Keratinocyte (primary cell): Measurements from ENCODE around the gene EGFL7. TPM values are rescaled to one million over a fixed set of nuclear protein-coding genes. Genes with fewer than 3 reads are reported as not detected.

Source experiments
- DNase-seq: peaks from one replicate; pipeline ENCODE4 v3.0.0-alpha.2; 2011; ENCODE audit warnings: low read depth, missing footprints, low spot score
- FAIRE-seq: peaks from 2 replicates; lab custom pipeline; 2011; peaks lifted over from hg19 to GRCh38; lab: Jason Lieb, UNC
- H2AFZ ChIP-seq: 2 replicates; pipeline ENCODE4 v1.6.0; 2012; ENCODE audit warnings: low read length, control low read depth, inconsistent platforms; ENCODE audit not compliant: control insufficient read depth
- H3K27ac ChIP-seq: 2 replicates; pipeline ENCODE4 v1.5.1; 2011; ENCODE audit warnings: low read length; ENCODE audit not compliant: control insufficient read depth, insufficient read depth
- H3K27me3 ChIP-seq: 3 replicates; pipeline ENCODE4 v1.6.0; 2011; ENCODE audit warnings: low read length; ENCODE audit not compliant: control insufficient read depth, insufficient read depth; ENCODE audit errors: extremely low read depth
- H3K36me3 ChIP-seq, 2 experiments: 2 replicates in 1 of 2; 3 replicates in 1 of 2; pipeline ENCODE4 v1.5.1; 2011; ENCODE audit warnings: low read length in 2 of 2, mild to moderate bottlenecking in 1 of 2; ENCODE audit not compliant: control insufficient read depth in 2 of 2, insufficient read depth in 2 of 2; ENCODE audit errors: extremely low read depth in 1 of 2
- H3K4me1 ChIP-seq: 3 replicates; pipeline ENCODE4 v1.5.1; 2011; ENCODE audit warnings: low read length; ENCODE audit not compliant: control insufficient read depth, insufficient read depth; ENCODE audit errors: extremely low read depth
- H3K4me2 ChIP-seq: 3 replicates; pipeline ENCODE4 v1.6.0; 2011; ENCODE audit warnings: low read depth, low read length; ENCODE audit not compliant: control insufficient read depth, insufficient read depth; ENCODE audit errors: extremely low read depth
- H3K4me3 ChIP-seq, 3 experiments: fragments of 200-600 bp in 1 of 3; sonication (generic) in 1 of 3; 2 replicates in 2 of 3; 3 replicates in 1 of 3; pipeline ENCODE4 v1.5.1; 2011 to 2016; ENCODE audit warnings: low read length in 3 of 3, mild to moderate bottlenecking in 3 of 3, control low read depth in 2 of 3, inconsistent platforms in 1 of 3, low read depth in 1 of 3, mixed read lengths in 1 of 3, mixed run types in 1 of 3, moderate library complexity in 1 of 3; ENCODE audit not compliant: control insufficient read depth in 2 of 3, insufficient read depth in 2 of 3; ENCODE audit errors: extremely low read depth in 1 of 3
- H3K79me2 ChIP-seq: 2 replicates; pipeline ENCODE4 v1.6.0; 2012; ENCODE audit warnings: low read length; ENCODE audit not compliant: control insufficient read depth, insufficient read depth
- H3K9ac ChIP-seq: 3 replicates; pipeline ENCODE4 v1.6.0; 2011; ENCODE audit warnings: low read length; ENCODE audit not compliant: control insufficient read depth, insufficient read depth; ENCODE audit errors: extremely low read depth
- H3K9me1 ChIP-seq: 3 replicates; pipeline ENCODE4 v1.6.0; 2011; ENCODE audit warnings: low read length; ENCODE audit not compliant: control insufficient read depth, insufficient read depth; ENCODE audit errors: extremely low read depth
- H3K9me3 ChIP-seq: 2 replicates; pipeline ENCODE4 v1.5.1; 2012; ENCODE audit warnings: low read depth, low read length; ENCODE audit not compliant: control insufficient read depth
- H4K20me1 ChIP-seq: 3 replicates; pipeline ENCODE4 v1.6.0; 2011; ENCODE audit warnings: low read length; ENCODE audit not compliant: control insufficient read depth, insufficient read depth; ENCODE audit errors: extremely low read depth
- CTCF ChIP-seq, 3 experiments: IDR thresholded peaks in 1 of 3; conservative IDR thresholded peaks in 1 of 3; optimal IDR thresholded peaks in 1 of 3; 2 replicates in 2 of 3; 3 replicates in 1 of 3; pipeline versions ENCODE3 to v1.5.1; 2011; ENCODE audit warnings: low read length in 3 of 3, mild to moderate bottlenecking in 3 of 3, moderate library complexity in 2 of 3, control low read depth in 1 of 3, inconsistent platforms in 1 of 3; ENCODE audit not compliant: insufficient read depth in 2 of 3; ENCODE audit errors: extremely low read depth in 1 of 3
- EZH2 ChIP-seq: IDR thresholded peaks from one replicate; pipeline ENCODE4 v1.6.1; 2012; ENCODE audit warnings: inconsistent platforms, mild to moderate bottlenecking, low read length, moderate library complexity
- dilution Hi-C: fragments of 300-500 bp; cut with MboI; formaldehyde crosslinking; loops from one replicate; pipeline ENCODE4 v1.7.0; 2020; ENCODE audit warnings: low sequenced_read_pairs; ENCODE audit not compliant: extremely low pct_ligation_motif_present
- polyA plus RNA-seq, 5 experiments: library from polyadenylated mRNA; depleted of rRNA in 3 of 5; stranded (reverse) in 3 of 5; stranded (forward) in 1 of 5; unstranded in 1 of 5; fragments of >200 nt; gene quantifications; 1 replicate in 1 of 5; 2 replicates in 3 of 5; 3 replicates in 1 of 5; pipeline versions ENCODE4 v1.2.1 to v1.2.3, GENCODE V29; 2011 to 2012; ENCODE audit warnings: missing spikeins in 2 of 5, low read depth in 1 of 5, low replicate concordance in 1 of 5

The EGFL7 gene
- polyA plus RNA-seq, 1 donor (not counting 4 experiments of a cell fraction or from before 2014, with no cell fraction given), result 4.2 TPM

- peaks cover 0 to 3% of the 10 kb centered on the region in 2 experiments for H3K36me3 ChIP-seq
- H3K4me1 ChIP-seq, result peaks cover 17% of the 10 kb centered on the region
- no peak overlapping the region for H3K27ac ChIP-seq
- H3K9me1 ChIP-seq, result no peaks in the 10 kb centered on the region
- no peak for FAIRE-seq
- H3K79me2 ChIP-seq, result peaks cover 15% of the 10 kb centered on the region
- TF ChIP-seq EZH2, result no peak
- TF ChIP-seq CTCF (optimal IDR thresholded peaks at IDR 0.05 in 1 of 3, IDR thresholded peaks at IDR 0.05 in 1 of 3, conservative IDR thresholded peaks at IDR 0.05 in 1 of 3; ENCODE audit: extremely low read depth in 1 of 3, insufficient read depth in 2 of 3, low read length in 3 of 3), result no peak
- H2AFZ ChIP-seq, result no peak overlapping the region
- no peak overlapping the region for H3K4me3 ChIP-seq
- no peak for DNase-seq
- peaks cover 7% of the 10 kb centered on the region for H4K20me1 ChIP-seq
- no peaks in the 10 kb centered on the region for H3K27me3 ChIP-seq
- dilution Hi-C loops, result no loop called here
- H3K4me2 ChIP-seq, result no peak overlapping the region
- no peaks in the 10 kb centered on the region for H3K9me3 ChIP-seq
- no peak overlapping the region for H3K9ac ChIP-seq
These were observed 20.5 kb downstream of the EGFL7 start for GRCh38 chr9:136683173-136683745.

DNA sequence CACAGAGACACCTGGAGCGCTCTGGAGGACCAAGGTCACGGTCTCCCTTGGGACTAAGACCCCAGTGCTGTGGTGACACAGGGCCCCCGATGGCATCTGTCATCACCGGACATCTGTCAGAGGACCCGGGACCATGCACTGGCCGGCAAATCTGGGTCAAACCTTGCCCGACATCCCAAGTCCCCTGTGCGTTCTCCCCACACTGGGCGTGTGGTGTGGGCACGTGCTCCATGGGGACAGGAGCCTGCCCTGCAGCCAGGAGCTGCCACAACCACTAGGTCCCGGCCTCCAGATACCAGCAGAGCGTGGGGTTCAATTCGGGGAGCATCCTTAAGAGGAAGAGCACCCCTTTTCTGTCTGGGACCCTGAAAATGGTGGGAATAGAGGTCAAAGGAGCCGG lies 21.0 kb downstream of the EGFL7 start:
- peaks cover 17% of the 10 kb centered on the region for H3K4me1 ChIP-seq
- H3K9me1 ChIP-seq, result no peaks in the 10 kb centered on the region
- no peak overlapping the region for H3K9ac ChIP-seq
- H4K20me1 ChIP-seq, result peaks cover 7% of the 10 kb centered on the region
- H3K4me3 ChIP-seq, result no peak overlapping the region
- H3K27ac ChIP-seq, result no peak overlapping the region
- no peak for DNase-seq
- H3K27me3 ChIP-seq, result no peaks in the 10 kb centered on the region
- dilution Hi-C loops, result no loop called here
- no peaks in the 10 kb centered on the region for H3K9me3 ChIP-seq
- TF ChIP-seq CTCF (optimal IDR thresholded peaks at IDR 0.05 in 1 of 3, IDR thresholded peaks at IDR 0.05 in 1 of 3, conservative IDR thresholded peaks at IDR 0.05 in 1 of 3; ENCODE audit: extremely low read depth in 1 of 3, insufficient read depth in 2 of 3, low read length in 3 of 3), result no peak
- TF ChIP-seq EZH2, result no peak
- H3K79me2 ChIP-seq, result peaks cover 15% of the 10 kb centered on the region
- H2AFZ ChIP-seq, result no peak overlapping the region
- H3K4me2 ChIP-seq, result no peak overlapping the region
- no peak for FAIRE-seq
- H3K36me3 ChIP-seq, result peaks cover 0 to 3% of the 10 kb centered on the region in 2 experiments
